ENCODE data around the gene BSCL2. TPM values are rescaled to one million over a fixed set of nuclear protein-coding genes. Genes with fewer than 3 reads are reported as not detected.
A peak's percentile ranks its signal among the peaks of the same experiment; 100 is the strongest.

The BSCL2 gene
- polyA plus RNA-seq, 3 donors = 43.5 to 65.7 (median 63.3) TPM

DNA sequence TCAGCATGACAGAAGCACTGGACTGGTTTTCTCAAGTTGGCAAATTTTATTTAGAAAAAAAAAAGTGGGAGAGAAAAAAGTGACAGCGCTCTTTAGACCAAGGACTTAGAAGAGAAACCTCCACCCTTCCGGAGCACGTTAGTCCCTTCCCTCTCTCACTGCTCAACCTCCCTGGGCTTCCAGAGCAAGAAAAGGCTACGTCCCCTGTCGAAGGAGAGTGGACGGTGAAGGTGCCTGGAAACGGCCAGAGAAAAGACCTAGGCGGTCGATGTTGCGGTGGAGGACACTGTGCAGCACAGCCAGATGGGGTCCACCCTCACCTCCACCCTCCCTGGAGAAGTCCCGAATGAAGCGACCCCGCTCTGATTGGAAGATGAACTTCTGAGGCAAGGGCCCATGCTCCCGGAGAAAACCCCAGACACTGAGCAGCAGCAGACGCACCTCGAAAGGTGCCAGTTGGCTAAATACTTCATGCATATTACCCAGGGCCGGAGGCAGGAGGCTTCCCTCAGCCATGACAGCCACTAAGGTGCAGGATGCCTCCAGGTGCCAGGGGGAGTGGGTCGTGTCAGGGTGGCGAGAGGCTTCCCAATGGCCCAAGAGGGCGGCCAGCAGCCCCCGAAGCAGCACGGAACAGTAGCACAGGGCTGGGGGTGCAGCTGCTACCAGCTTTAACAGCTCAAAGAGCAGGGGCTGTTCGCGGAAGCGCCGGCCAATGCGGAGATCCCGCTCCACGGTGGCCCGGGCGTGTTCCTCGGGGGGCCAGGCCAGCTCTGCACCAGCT is 60.2 kb downstream of the BSCL2 start:
- no peak overlapping the region for H2AFZ ChIP-seq (ENCODE audit: insufficient read depth, low read depth, low read length, poor library complexity, severe bottlenecking)
- peak overlapping the region in 1 of 3 experiments; percentile 91 for H3K4me3 ChIP-seq (replicated peaks in 1 of 3; ENCODE audit: low read depth in 2 of 3, low read length in 3 of 3)
- WGBS (ENCODE audit: insufficient coverage) = 94% methylated on average over 18 of the region's 32 CpGs
- TF ChIP-seq, protein P1, sequence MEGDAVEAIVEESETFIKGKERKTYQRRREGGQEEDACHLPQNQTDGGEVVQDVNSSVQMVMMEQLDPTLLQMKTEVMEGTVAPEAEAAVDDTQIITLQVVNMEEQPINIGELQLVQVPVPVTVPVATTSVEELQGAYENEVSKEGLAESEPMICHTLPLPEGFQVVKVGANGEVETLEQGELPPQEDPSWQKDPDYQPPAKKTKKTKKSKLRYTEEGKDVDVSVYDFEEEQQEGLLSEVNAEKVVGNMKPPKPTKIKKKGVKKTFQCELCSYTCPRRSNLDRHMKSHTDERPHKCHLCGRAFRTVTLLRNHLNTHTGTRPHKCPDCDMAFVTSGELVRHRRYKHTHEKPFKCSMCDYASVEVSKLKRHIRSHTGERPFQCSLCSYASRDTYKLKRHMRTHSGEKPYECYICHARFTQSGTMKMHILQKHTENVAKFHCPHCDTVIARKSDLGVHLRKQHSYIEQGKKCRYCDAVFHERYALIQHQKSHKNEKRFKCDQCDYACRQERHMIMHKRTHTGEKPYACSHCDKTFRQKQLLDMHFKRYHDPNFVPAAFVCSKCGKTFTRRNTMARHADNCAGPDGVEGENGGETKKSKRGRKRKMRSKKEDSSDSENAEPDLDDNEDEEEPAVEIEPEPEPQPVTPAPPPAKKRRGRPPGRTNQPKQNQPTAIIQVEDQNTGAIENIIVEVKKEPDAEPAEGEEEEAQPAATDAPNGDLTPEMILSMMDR (IDR thresholded peaks at IDR 0.05) = no peak
- H3K79me2 ChIP-seq (ENCODE audit: insufficient read depth, low read length) = peaks cover 72% of the 10 kb centered on the region
- peaks cover 20 to 30% of the 10 kb centered on the region in 2 donors for H3K4me1 ChIP-seq (ENCODE audit: control insufficient read depth in 1 of 2, insufficient read depth in 2 of 2, low read length in 2 of 2)
- H4K20me1 ChIP-seq (ENCODE audit: insufficient read depth, low read length) = no peaks in the 10 kb centered on the region
- Mint-ChIP-seq H3K36me3 (peaks cover 18 to 41% of the 10 kb centered on the region in 2 donors), H3K4me3 (peak overlapping the region; percentile 42 to 87), H3K27me3 (ENCODE audit: low read depth in 3 of 3) (peaks cover 0 to 4% (median 0%) of the 10 kb centered on the region in 3 donors), H3K9me3 (no peaks in the 10 kb centered on the region), H3K4me1 (peaks cover 21% of the 10 kb centered on the region), H3K27ac (peak overlapping the region; percentile 40 to 93 (median 83))
- intact Hi-C loops (cut with micrococcal nuclease) = loop anchor here in 1 of 2 donors (5.0 kb wide), 1 partner anchor 45 kb away; the partner anchor contains the start of gene MTA2
- no peaks in the 10 kb centered on the region for H3K27me3 ChIP-seq (ENCODE audit: control insufficient read depth in 2 of 2, insufficient read depth in 2 of 2, low read length in 2 of 2)
- peaks cover 25 to 45% of the 10 kb centered on the region in 2 donors for H3K36me3 ChIP-seq (replicated peaks in 1 of 2; ENCODE audit: control insufficient read depth in 1 of 2, insufficient read depth in 2 of 2, low read length in 2 of 2)
- no peaks in the 10 kb centered on the region for H3K9me3 ChIP-seq (replicated peaks in 1 of 2; ENCODE audit: control insufficient read depth in 1 of 2, insufficient read depth in 1 of 2, low read length in 2 of 2)
- H3K4me2 ChIP-seq (replicated peaks; ENCODE audit: extremely low read depth, low read length, poor library complexity, severe bottlenecking) = peak overlapping the region; percentile 98
- H3K9ac ChIP-seq (ENCODE audit: insufficient read depth, low read length, poor library complexity, severe bottlenecking) = peak overlapping the region; percentile 96
- DNase-seq = no peak
- H3K27ac ChIP-seq (ENCODE audit: low read depth in 1 of 2, low read length in 2 of 2) = peak overlapping the region; percentile 74 to 82

DNA sequence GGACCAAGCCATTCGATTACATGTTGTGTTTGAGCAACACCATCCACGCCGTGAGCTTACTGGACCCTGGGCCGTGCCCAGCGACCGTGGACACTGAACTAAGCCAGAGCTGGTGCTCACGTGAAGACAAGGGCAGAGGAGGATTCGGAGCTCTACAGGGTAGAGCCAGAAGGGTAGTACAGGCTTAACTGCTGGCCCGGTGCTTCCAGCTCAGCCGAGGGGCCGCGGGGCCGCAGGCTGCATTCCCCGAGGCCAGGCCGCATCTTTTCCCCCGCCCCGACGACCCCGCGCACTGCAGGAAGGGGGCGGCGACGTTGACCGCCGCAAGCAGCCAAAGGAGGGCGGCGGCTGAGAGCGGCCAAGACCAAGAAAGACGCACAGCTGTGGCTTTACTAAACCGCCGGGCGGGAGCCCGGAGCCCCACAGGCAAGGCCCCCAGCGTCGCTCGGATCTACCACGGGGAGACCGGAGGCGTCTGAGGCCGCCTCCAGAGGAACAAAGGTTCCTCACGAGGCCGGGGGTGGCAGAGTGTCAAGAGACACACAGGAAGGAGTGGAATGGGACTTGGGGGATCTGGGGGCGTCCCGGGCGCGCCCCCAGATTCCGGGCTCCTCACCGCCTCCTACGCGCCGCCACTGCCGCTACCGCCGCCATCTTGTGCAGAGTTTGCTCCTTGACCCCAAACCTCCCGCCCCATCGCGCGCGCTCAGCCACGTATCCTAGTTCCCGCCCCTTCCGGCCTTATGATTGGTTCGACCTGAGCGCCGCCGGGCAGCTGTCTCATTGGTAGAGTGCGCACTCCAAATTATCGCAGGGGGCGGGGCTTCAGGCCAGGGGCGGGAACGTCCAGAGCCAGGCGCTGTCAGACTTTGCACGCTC is 61.0 kb downstream of the BSCL2 start, which contains the start of gene GANAB:
Gene GANAB (minus strand): TSS at position 668 of the 879 bp plus-strand sequence. CDS start 14 bp downstream, at position 654.
- intact Hi-C loops (cut with micrococcal nuclease) = loop anchor here in 1 of 2 donors (5.0 kb wide), 1 partner anchor 44 kb away; the partner anchor contains the start of gene MTA2

More for the DNA sequence above, 61.0 kb downstream of the BSCL2 start, which contains the start of gene GANAB:
- H2AFZ ChIP-seq (ENCODE audit: insufficient read depth, low read depth, low read length, poor library complexity, severe bottlenecking) = peak within 1 kb of the TSS; percentile 84
- peaks cover 72% of the 10 kb centered on the region for H3K79me2 ChIP-seq (ENCODE audit: insufficient read depth, low read length)
- peak within 1 kb of the TSS; percentile 98 for H3K4me2 ChIP-seq (replicated peaks; ENCODE audit: extremely low read depth, low read length, poor library complexity, severe bottlenecking)
- peak within 1 kb of the TSS; percentile 96 for H3K9ac ChIP-seq (ENCODE audit: insufficient read depth, low read length, poor library complexity, severe bottlenecking)
- peak within 1 kb of the TSS; percentile 87 to 94 for H3K4me3 Mint-ChIP-seq
- peaks cover 25 to 45% of the 10 kb centered on the region in 2 donors for H3K36me3 ChIP-seq (replicated peaks in 1 of 2; ENCODE audit: control insufficient read depth in 1 of 2, insufficient read depth in 2 of 2, low read length in 2 of 2)
- H4K20me1 ChIP-seq (ENCODE audit: insufficient read depth, low read length) = peaks cover 4% of the 10 kb centered on the region
- H3K27ac ChIP-seq (ENCODE audit: low read depth in 1 of 2, low read length in 2 of 2) = peak within 1 kb of the TSS; percentile 74 to 90
- H3K36me3 Mint-ChIP-seq = peaks cover 18 to 41% of the 10 kb centered on the region in 2 donors
- WGBS (ENCODE audit: insufficient coverage) = under 1% methylated on average over 71 of the region's 73 CpGs
- peaks cover 16 to 24% of the 10 kb centered on the region in 2 donors for H3K4me1 ChIP-seq (ENCODE audit: control insufficient read depth in 1 of 2, insufficient read depth in 2 of 2, low read length in 2 of 2)
- H3K27ac Mint-ChIP-seq = peak within 1 kb of the TSS; percentile 85 to 98 (median 91)
- TF ChIP-seq, protein P1 (IDR thresholded peaks at IDR 0.05) = no peak
- no peaks in the 10 kb centered on the region for H3K27me3 ChIP-seq (ENCODE audit: control insufficient read depth in 2 of 2, insufficient read depth in 2 of 2, low read length in 2 of 2)
- peak; percentile 97 to 98 (median 97) for DNase-seq
- peaks cover 18% of the 10 kb centered on the region for H3K4me1 Mint-ChIP-seq
- H3K9me3 ChIP-seq (replicated peaks in 1 of 2; ENCODE audit: control insufficient read depth in 1 of 2, insufficient read depth in 1 of 2, low read length in 2 of 2) = no peaks in the 10 kb centered on the region
- H3K4me3 ChIP-seq (replicated peaks in 1 of 3; ENCODE audit: low read depth in 2 of 3, low read length in 3 of 3) = peak within 1 kb of the TSS; percentile 91 to 99 (median 91)
- H3K9me3 Mint-ChIP-seq = no peaks in the 10 kb centered on the region
- H3K27me3 Mint-ChIP-seq (ENCODE audit: low read depth in 3 of 3) = peaks cover 0 to 4% (median 0%) of the 10 kb centered on the region in 3 donors
